Activated CD8-positive, alpha-beta memory T cell treated with anti-CD3 and anti-CD28 coated beads, Interleukin-2, amount 10 ng/mL, durations not matched to agents 7 days and 5 days (primary cell): ENCODE measurements around the gene CIDEA. TPM values are rescaled to one million over a fixed set of nuclear protein-coding genes. Genes with fewer than 3 reads are reported as not detected.

Experiments used
- total RNA-seq, 2 experiments: library from RNA; stranded (reverse); gene quantifications; one replicate each; pipeline ENCODE4 v1.2.3, GENCODE V29; 2021

CIDEA gene
- total RNA-seq, 2 experiments from 2014 or later = not detected

Other genes with a start within 250 kb of the CIDEA start
- gene ANKRD62, start 160.5 kb upstream of the CIDEA start, total RNA-seq = not detected
- 10 to 100 TPM; 14.7 to 39.0 TPM for gene TUBB6, start 53.9 kb downstream of the CIDEA start, total RNA-seq
- 10 to 100 TPM; 39.6 to 50.9 TPM for gene AFG3L2, start 122.9 kb downstream of the CIDEA start, total RNA-seq
- gene PRELID3A, start 153.6 kb downstream of the CIDEA start, total RNA-seq = 1 to 10 TPM; 5.8 to 9.7 TPM